ENCODE measurements around the gene FCRLA. TPM values are rescaled to one million over a fixed set of nuclear protein-coding genes. Genes with fewer than 3 reads are reported as not detected.

The FCRLA gene
- total RNA-seq (2021) (0.11 to 0.25 TPM (median 0.15 TPM) in 3 replicates), Bru-seq, nascent RNA (not detected)
- long read RNA-seq, experiment 1 = 0 reads
- long read RNA-seq, experiment 2 = 0 reads
- long read RNA-seq, experiment 3 = 0 reads

DNA sequence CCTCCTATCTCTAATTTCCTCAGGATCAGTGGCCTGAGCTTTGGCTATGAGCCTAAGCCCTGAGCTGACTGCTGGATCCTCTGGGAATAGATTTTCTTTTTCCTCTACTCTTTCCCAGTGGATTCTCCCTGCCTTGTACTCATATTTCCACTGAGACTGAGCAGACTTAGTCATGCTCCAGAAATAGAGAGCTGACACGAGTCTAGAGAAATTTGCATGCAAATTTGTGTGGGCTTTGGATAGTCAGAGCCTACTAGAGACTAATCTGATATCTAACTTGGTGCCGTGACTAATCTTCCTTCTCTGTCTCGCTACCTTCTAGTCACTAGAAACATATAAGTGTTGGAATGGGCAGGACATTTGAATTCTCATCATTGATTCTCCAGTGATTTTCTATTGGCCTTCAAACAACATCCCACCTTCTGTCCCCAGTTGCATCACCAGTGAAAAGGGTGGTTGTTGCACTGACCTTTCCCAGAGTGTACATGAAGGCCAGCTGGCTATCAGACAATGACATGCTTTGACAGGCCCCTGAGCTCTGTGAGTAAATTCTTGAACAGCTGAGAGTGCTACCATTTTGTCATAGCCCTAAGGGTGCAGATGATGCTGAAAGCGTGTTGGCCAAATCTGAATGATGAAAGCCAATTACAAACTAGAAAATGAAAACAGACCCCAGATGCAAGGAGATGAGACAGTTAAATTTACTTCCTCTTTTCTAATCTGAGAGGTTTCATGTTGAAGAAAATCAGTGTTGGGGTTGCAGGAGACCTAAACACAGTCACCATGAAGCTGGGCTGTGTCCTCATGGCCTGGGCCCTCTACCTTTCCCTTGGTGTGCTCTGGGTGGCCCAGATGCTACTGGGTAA lies at the start of gene FCRLA:
TSS of gene FCRLA (plus strand) at position 748 of the 866 bp plus-strand sequence. CDS start at position 784, 36 bp downstream.
- no peak within 1 kb of the TSS for H3K27ac Mint-ChIP-seq
- POLR2A ChIA-PET = no interaction called here
- CTCF ChIA-PET = no interaction called here
- H3K36me3 Mint-ChIP-seq = no peaks in the 10 kb centered on the region
- no peaks in the 10 kb centered on the region for H3K9me3 Mint-ChIP-seq
- peaks cover 16% of the 10 kb centered on the region for H3K4me1 Mint-ChIP-seq
- ATAC-seq (no peak), DNase-seq (ENCODE audit: low spot score) (no peak)
- H3K4me3 Mint-ChIP-seq = no peak within 1 kb of the TSS
- H3K27me3 Mint-ChIP-seq (ENCODE audit: low read depth) = no peaks in the 10 kb centered on the region; the same call in 1 of the 2 replicates
- no peak for TF ChIP-seq EMX1 (CRISPR knock-in tag; IDR thresholded peaks at IDR 0.05)
- no peak for TF ChIP-seq ZNF416 (CRISPR knock-in tag; IDR thresholded peaks at IDR 0.05)
- TF ChIP-seq PRDM15 (CRISPR knock-in tag; IDR thresholded peaks at IDR 0.05) = no peak
- TF ChIP-seq, protein P1, sequence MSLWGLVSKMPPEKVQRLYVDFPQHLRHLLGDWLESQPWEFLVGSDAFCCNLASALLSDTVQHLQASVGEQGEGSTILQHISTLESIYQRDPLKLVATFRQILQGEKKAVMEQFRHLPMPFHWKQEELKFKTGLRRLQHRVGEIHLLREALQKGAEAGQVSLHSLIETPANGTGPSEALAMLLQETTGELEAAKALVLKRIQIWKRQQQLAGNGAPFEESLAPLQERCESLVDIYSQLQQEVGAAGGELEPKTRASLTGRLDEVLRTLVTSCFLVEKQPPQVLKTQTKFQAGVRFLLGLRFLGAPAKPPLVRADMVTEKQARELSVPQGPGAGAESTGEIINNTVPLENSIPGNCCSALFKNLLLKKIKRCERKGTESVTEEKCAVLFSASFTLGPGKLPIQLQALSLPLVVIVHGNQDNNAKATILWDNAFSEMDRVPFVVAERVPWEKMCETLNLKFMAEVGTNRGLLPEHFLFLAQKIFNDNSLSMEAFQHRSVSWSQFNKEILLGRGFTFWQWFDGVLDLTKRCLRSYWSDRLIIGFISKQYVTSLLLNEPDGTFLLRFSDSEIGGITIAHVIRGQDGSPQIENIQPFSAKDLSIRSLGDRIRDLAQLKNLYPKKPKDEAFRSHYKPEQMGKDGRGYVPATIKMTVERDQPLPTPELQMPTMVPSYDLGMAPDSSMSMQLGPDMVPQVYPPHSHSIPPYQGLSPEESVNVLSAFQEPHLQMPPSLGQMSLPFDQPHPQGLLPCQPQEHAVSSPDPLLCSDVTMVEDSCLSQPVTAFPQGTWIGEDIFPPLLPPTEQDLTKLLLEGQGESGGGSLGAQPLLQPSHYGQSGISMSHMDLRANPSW (CRISPR knock-in tag; conservative IDR thresholded peaks at IDR 0.05; ENCODE audit: low read depth) = no peak
- no peak for TF ChIP-seq CREB1 (CRISPR knock-in tag; IDR thresholded peaks at IDR 0.05)
- TF ChIP-seq, protein P2, sequence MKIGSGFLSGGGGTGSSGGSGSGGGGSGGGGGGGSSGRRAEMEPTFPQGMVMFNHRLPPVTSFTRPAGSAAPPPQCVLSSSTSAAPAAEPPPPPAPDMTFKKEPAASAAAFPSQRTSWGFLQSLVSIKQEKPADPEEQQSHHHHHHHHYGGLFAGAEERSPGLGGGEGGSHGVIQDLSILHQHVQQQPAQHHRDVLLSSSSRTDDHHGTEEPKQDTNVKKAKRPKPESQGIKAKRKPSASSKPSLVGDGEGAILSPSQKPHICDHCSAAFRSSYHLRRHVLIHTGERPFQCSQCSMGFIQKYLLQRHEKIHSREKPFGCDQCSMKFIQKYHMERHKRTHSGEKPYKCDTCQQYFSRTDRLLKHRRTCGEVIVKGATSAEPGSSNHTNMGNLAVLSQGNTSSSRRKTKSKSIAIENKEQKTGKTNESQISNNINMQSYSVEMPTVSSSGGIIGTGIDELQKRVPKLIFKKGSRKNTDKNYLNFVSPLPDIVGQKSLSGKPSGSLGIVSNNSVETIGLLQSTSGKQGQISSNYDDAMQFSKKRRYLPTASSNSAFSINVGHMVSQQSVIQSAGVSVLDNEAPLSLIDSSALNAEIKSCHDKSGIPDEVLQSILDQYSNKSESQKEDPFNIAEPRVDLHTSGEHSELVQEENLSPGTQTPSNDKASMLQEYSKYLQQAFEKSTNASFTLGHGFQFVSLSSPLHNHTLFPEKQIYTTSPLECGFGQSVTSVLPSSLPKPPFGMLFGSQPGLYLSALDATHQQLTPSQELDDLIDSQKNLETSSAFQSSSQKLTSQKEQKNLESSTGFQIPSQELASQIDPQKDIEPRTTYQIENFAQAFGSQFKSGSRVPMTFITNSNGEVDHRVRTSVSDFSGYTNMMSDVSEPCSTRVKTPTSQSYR (CRISPR knock-in tag; IDR thresholded peaks at IDR 0.05) = no peak
- TF ChIP-seq ZNF512 (CRISPR knock-in tag; IDR thresholded peaks at IDR 0.05; ENCODE audit: borderline replicate concordance) = no peak
- TF ChIP-seq MLX (CRISPR knock-in tag; IDR thresholded peaks at IDR 0.05) = no peak
- TF ChIP-seq CDX4 (CRISPR knock-in tag; IDR thresholded peaks at IDR 0.05; ENCODE audit: borderline replicate concordance) = no peak
- no peak for TF ChIP-seq ESRRA (CRISPR knock-in tag; IDR thresholded peaks at IDR 0.05; ENCODE audit: borderline replicate concordance)
- TF ChIP-seq ZNF121 (CRISPR knock-in tag; IDR thresholded peaks at IDR 0.05) = no peak
- TF ChIP-seq, protein P3, sequence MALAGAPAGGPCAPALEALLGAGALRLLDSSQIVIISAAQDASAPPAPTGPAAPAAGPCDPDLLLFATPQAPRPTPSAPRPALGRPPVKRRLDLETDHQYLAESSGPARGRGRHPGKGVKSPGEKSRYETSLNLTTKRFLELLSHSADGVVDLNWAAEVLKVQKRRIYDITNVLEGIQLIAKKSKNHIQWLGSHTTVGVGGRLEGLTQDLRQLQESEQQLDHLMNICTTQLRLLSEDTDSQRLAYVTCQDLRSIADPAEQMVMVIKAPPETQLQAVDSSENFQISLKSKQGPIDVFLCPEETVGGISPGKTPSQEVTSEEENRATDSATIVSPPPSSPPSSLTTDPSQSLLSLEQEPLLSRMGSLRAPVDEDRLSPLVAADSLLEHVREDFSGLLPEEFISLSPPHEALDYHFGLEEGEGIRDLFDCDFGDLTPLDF (CRISPR knock-in tag; IDR thresholded peaks at IDR 0.05) = no peak
- no peak for TF ChIP-seq NR3C1 (CRISPR knock-in tag; conservative IDR thresholded peaks at IDR 0.05; ENCODE audit: low read depth)
- TF ChIP-seq, protein P4, sequence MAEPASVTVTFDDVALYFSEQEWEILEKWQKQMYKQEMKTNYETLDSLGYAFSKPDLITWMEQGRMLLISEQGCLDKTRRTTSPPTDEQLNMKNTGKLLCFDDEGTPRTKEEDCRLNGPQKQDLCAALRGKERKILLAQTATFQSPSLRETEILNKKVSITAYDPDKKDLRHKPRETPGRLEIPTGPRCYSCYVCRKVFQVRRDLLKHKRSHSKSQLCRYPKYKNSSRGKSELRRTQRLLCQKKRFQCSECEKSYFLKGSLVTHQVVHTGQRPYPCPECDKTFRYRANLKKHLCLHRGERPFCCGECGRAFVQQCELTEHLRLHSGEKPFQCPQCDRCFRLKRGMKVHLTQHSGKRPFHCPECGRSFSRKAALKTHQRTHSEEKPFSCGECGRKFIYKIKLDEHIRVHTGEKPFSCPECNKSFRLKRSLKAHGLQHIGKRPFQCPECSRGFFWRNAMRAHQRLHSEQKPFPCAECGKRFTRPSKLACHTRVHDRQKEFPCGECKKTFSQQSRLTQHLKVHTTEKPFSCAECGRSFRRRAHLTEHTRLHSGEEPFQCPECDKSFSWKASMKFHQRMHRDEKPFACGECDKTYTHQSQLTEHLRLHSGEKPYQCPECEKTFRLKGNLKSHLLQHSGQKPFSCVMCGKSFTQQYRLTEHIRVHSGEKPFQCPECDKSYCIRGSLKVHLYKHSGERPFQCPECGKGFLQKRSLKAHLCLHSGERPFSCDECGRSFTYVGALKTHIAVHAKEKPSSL (CRISPR knock-in tag; conservative IDR thresholded peaks at IDR 0.05) = no peak
- TF ChIP-seq SP1 (CRISPR knock-in tag; conservative IDR thresholded peaks at IDR 0.05) = no peak
- TF ChIP-seq NR1H2 (CRISPR knock-in tag; IDR thresholded peaks at IDR 0.05) = no peak
- TF ChIP-seq, protein P5, sequence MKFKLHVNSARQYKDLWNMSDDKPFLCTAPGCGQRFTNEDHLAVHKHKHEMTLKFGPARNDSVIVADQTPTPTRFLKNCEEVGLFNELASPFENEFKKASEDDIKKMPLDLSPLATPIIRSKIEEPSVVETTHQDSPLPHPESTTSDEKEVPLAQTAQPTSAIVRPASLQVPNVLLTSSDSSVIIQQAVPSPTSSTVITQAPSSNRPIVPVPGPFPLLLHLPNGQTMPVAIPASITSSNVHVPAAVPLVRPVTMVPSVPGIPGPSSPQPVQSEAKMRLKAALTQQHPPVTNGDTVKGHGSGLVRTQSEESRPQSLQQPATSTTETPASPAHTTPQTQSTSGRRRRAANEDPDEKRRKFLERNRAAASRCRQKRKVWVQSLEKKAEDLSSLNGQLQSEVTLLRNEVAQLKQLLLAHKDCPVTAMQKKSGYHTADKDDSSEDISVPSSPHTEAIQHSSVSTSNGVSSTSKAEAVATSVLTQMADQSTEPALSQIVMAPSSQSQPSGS (CRISPR knock-in tag; IDR thresholded peaks at IDR 0.05; ENCODE audit: borderline replicate concordance, low read depth) = no peak
